Osteoblast (primary cell): ENCODE results near the gene MAGEB4. TPM values are rescaled to one million over a fixed set of nuclear protein-coding genes. Genes with fewer than 3 reads are reported as not detected.

ENCODE experiments used
- DNase-seq: peaks from one replicate; pipeline ENCODE4 v3.0.0; 2011; ENCODE audit warnings: low spot score, mixed read lengths; ENCODE audit not compliant: insufficient read length; ENCODE audit errors: missing footprints
- H2AFZ ChIP-seq: 2 replicates; pipeline ENCODE4 v1.6.0; 2011; ENCODE audit warnings: mild to moderate bottlenecking, low read length
- H3K27ac ChIP-seq: 2 replicates; pipeline ENCODE4 v1.5.1; 2011; ENCODE audit warnings: mild to moderate bottlenecking, low read depth, low read length, moderate library complexity
- H3K27me3 ChIP-seq: 2 replicates; pipeline ENCODE4 v1.6.0; 2012; ENCODE audit warnings: mild to moderate bottlenecking, control low read depth, inconsistent platforms, low read length, moderate library complexity; ENCODE audit not compliant: insufficient read depth
- H3K36me3 ChIP-seq: 2 replicates; pipeline ENCODE4 v1.5.1; 2011; ENCODE audit warnings: mild to moderate bottlenecking, low read length, control low read depth, moderate library complexity; ENCODE audit not compliant: insufficient read depth
- H3K4me1 ChIP-seq: 2 replicates; pipeline ENCODE4 v1.5.1; 2011; ENCODE audit warnings: mild to moderate bottlenecking, low read length, control low read depth, moderate library complexity; ENCODE audit not compliant: insufficient read depth
- H3K4me2 ChIP-seq: 2 replicates; pipeline ENCODE4 v1.6.0; 2011; ENCODE audit warnings: mild to moderate bottlenecking, low read length; ENCODE audit not compliant: insufficient read depth
- H3K4me3 ChIP-seq: fragments of 200-600 bp; sonication (generic); 3 replicates; pipeline ENCODE4 v1.5.1; 2012; ENCODE audit warnings: mild to moderate bottlenecking, low read length, inconsistent platforms; ENCODE audit not compliant: insufficient read depth
- H3K79me2 ChIP-seq: 2 replicates; pipeline ENCODE4 v1.6.0; 2012; ENCODE audit warnings: mild to moderate bottlenecking, low read length, control low read depth, inconsistent platforms; ENCODE audit not compliant: insufficient read depth
- H3K9me3 ChIP-seq: 2 replicates; pipeline ENCODE4 v1.5.1; 2011; ENCODE audit warnings: low read depth, low read length, control low read depth
- H4K20me1 ChIP-seq: 2 replicates; pipeline ENCODE4 v1.6.0; 2012; ENCODE audit warnings: mild to moderate bottlenecking, low read length, control low read depth; ENCODE audit not compliant: insufficient read depth
- CTCF ChIP-seq: IDR thresholded peaks from 2 replicates; pipeline ENCODE4 v1.5.1; 2011; ENCODE audit warnings: mild to moderate bottlenecking, low read depth, low read length, moderate library complexity; ENCODE audit errors: extremely low read depth
- total RNA-seq: library from RNA; depleted of rRNA; stranded (reverse); fragments of >200 nt; gene quantifications from 2 replicates; pipeline ENCODE4 v1.2.3, GENCODE V29; 2012

MAGEB4 gene
- total RNA-seq, 1 donor: not detected

GRCh38 chrX:30262763-30263162, 21.0 kb downstream of the MAGEB4 start:
- H2AFZ ChIP-seq: no peak overlapping the region
- H3K79me2 ChIP-seq: no peaks in the 10 kb centered on the region
- TF ChIP-seq CTCF: no peak
- H3K27me3 ChIP-seq: no peaks in the 10 kb centered on the region
- H3K27ac ChIP-seq: no peak overlapping the region
- H3K4me2 ChIP-seq: no peak overlapping the region
- H3K4me3 ChIP-seq: no peak overlapping the region
- no peaks in the 10 kb centered on the region for H3K4me1 ChIP-seq
- no peaks in the 10 kb centered on the region for H3K36me3 ChIP-seq
- H3K9me3 ChIP-seq: no peaks in the 10 kb centered on the region
- DNase-seq: no peak
- H4K20me1 ChIP-seq: no peaks in the 10 kb centered on the region

GRCh38 chrX:30270639-30271038, 28.8 kb downstream of the MAGEB4 start:
- DNase-seq: no peak
- H2AFZ ChIP-seq: no peak overlapping the region
- TF ChIP-seq CTCF: no peak

GRCh38 chrX:30275498-30275897, 33.7 kb downstream of the MAGEB4 start:
- Histone ChIP-seq H3K79me2 (no peaks in the 10 kb centered on the region), H3K27ac (no peak overlapping the region), H3K4me1 (peaks cover 3% of the 10 kb centered on the region), H3K36me3 (no peaks in the 10 kb centered on the region), H4K20me1 (no peaks in the 10 kb centered on the region), H3K4me2 (no peak overlapping the region), H2AFZ (no peak overlapping the region), H3K4me3 (no peak overlapping the region), H3K9me3 (no peaks in the 10 kb centered on the region), H3K27me3 (no peaks in the 10 kb centered on the region)
- TF ChIP-seq CTCF: peak; percentile 30
- no peak for DNase-seq

More at GRCh38 chrX:30270639-30271038, 28.8 kb downstream of the MAGEB4 start:
- Histone ChIP-seq H3K27ac (no peak overlapping the region), H3K79me2 (no peaks in the 10 kb centered on the region), H3K4me2 (no peak overlapping the region), H3K9me3 (no peaks in the 10 kb centered on the region), H3K4me1 (no peaks in the 10 kb centered on the region), H3K27me3 (no peaks in the 10 kb centered on the region), H3K4me3 (no peak overlapping the region), H4K20me1 (no peaks in the 10 kb centered on the region), H3K36me3 (no peaks in the 10 kb centered on the region)

GRCh38 chrX:30278365-30278764, 36.6 kb downstream of the MAGEB4 start:
- Histone ChIP-seq H3K4me3 (no peak overlapping the region), H3K9me3 (no peaks in the 10 kb centered on the region), H3K4me1 (peaks cover 8% of the 10 kb centered on the region), H4K20me1 (no peaks in the 10 kb centered on the region), H3K36me3 (no peaks in the 10 kb centered on the region), H3K27ac (no peak overlapping the region), H2AFZ (no peak overlapping the region), H3K27me3 (no peaks in the 10 kb centered on the region), H3K4me2 (no peak overlapping the region), H3K79me2 (no peaks in the 10 kb centered on the region)
- DNase-seq: no peak
- TF ChIP-seq CTCF: no peak
